NCI-H146 treated with DMSO at 0.1 percent for 48 hours (cell line): Measurements from ENCODE around the gene WNK1.

Experiments used
- DNase-seq: peaks from one replicate; lab custom pipeline; 2025; ENCODE audit not compliant: unreplicated experiment; lab: John Stamatoyannopoulos, UW

WNK1 gene

DNA sequence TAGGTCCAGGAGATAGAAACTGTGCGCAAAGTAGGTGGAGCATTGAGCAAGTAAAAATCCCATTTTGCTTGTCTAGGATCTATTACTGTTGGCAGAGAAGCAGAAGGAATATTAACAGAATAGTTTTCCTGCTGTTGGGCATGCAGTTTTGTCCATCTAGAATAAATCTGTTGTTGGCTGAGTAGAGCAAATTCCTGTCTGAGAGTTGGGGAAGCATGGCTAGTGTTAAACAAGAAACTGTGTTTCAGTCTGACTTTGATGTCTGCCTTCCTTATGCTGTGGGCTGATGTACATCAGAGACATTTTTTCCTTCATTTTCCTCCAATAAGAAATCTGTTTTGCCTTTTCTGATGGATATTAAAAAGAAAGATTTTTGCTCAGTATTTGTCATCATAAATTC, 99.0 kb downstream of the WNK1 start:
- DNase-seq = no peak

DNA sequence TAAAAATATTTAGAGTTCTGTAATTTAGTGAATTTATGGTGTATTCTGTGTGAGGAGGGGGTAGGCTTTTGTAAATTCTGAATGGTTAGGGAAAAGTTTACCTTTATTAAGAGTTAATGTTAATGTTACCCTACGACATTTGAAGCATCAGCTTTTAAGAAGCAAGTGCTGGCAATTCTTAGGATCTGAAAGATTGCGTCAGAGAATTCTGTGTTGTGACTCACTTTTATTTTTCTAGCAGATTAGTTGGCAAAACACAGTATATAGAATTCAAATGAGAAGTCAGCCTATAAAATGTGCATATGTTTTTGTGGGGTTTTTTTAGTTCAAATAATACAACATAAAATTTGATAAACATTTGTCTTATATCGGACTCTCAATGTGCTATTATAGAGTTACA, 99.5 kb downstream of the WNK1 start:
- DNase-seq = no peak

DNA sequence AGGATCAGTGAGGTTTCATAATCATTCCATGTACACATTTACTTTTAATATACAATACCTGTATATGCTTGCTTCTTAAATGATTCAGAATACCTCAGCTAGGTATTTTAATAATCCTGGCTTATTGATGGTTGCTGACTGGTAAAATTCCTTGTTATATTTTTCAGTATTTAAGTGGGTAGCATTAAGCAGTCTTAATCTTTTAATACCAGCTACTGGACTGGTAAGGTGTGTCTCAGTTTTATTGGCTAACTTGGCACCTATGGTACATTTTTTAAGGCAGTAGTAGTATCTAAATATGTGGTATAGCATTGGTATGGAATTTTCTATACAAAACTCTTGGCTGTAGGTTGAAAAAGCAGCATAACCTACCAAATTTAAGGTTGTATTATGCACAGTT, 100.5 kb downstream of the WNK1 start:
- no peak for DNase-seq

DNA sequence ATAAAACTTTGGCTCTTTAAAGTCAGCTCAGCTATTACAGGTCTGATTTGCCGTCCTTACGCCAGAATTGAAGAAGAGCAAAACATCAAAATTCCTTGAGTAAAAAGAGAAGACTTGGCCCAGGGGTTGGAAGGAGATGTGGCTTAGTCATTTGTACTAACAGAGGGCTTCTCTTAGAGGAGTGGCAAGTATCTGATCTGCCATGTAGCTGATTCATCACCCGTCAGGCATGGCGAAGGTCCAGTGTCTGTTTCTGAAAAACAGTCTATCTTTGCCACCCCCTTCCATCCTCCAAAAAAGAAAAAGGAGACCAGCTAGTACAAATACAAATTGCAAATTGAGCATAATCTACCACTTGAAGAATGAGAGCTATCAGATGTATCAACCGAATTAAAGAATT, 105.2 kb downstream of the WNK1 start:
- no peak for DNase-seq

DNA sequence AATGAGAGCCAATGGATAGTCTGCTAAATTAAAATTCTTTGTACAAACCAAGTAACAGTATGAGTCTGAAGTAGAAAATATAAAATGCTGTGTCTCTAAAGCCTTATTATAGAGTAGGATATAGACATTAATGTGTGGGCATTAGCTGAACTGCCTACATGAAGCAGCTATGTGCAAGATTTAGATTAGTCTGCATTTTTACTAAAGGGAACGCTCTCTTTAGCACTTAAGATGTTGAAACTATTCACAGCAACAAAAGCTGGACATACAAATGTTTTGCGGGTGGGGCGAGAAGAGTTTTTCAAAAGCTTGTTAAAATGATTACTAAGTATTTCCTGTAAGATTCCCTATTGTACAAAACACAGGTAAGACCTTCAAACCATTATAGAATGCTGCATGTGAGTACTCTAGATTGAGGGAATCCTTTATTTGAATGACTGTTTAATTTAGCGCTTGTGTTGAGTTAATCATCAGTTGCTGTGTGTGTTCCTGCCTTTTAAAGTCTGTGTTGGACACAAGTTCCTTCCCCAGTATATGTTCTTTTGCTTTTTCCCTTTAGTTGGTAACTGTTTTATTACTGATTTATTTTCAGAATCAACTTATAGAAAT, 110.0 kb downstream of the WNK1 start:
- no peak for DNase-seq

DNA sequence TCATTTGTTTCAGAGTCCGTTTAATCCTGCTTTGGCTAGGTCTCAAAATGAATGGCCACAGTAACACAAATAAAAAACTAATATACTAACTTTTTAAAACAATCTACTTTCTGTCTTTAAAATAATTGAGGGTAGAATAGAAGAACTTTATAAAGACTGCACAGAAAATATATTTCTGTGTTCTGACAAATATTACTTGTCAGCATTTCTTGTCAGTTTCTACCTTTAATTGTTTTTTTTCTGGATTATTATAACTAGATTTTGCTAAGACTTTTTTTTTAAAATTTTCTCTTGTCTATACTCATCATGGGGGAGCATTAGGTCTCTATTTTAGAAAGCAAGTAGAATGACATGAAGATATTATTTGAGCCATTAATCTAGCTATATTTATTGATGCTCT, 110.9 kb downstream of the WNK1 start:
- DNase-seq = no peak

DNA sequence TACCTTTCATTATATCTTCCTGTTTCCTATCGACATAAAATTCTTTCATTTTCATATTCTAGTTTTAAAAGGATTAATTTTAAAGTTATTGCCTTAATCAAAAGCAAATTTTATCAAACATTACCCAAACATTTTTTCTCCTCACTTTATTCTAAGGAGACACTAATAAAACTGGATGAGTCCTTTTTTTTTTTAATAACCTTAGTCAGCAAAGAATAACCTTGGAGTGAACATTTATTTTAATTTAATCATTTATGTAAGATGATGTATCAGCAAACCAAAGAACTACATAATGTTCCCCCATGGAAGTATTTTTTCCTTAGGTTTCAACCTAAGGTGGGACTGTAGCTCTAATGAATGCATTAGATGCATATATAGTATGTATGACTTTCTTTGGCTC, 113.2 kb downstream of the WNK1 start:
- no peak for DNase-seq

DNA sequence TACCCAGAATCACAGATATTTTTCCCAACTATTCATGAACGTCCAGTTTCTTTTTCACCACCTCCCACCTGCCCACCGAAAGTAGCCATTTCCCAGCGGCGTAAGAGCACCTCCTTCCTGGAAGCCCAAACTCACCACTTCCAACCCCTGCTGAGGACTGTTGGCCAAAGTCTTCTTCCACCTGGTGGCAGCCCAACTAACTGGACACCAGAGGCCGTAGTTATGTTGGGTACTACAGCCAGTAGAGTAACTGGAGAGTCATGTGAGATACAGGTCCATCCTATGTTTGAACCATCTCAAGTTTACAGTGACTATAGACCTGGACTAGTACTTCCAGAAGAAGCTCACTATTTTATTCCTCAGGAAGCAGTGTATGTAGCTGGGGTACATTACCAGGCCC, 115.5 kb downstream of the WNK1 start:
- no peak for DNase-seq

DNA sequence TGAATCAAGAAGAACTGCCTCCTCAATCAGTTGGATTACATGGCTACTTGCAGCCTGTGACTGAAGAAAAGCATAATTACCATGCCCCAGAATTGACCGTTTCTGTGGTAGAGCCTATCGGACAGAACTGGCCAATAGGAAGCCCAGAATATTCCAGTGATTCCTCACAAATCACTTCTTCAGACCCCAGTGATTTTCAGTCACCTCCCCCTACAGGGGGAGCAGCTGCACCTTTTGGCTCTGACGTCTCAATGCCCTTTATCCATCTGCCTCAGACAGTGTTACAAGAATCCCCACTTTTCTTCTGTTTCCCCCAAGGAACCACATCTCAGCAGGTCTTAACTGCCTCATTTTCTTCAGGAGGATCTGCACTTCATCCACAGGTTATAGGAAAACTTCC, 116.3 kb downstream of the WNK1 start:
- DNase-seq = no peak

DNA sequence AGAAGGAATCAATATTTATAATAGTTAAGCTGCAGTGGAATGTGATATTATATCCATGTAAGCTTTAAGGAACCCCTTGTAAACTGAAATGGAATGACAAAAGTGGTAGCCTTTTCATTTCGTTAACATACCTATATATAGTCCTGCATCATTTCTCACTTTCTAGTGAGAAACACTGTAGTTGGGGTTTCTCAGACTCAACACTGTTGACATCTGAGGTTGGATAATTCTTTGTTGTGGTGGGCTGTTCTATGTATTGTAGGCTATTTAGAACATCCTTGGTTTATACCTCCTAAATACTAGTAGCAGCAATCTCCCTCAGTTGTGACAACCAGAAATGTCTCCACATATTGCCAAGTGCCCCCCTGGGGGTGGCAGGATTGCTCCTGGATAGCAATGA, 118.0 kb downstream of the WNK1 start:
- DNase-seq = no peak

DNA sequence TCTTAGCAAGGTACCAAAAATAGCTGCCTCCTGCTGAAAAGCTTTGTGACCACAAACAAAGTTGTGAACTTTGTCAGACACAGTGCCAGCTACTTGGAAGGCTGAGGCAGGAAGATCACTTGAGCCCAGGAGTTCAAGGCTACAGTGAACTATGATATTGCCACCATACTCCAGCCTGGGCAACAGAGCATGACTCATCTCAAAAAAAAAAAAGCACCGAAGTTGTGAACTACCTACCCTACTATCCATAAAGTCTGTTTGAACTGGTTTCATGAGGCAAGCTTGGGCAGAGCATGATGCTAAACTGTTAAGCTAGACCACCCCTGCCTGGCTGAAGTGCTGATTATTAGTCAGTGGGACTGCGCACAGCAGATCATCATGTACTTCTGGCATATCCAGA, 121.6 kb downstream of the WNK1 start:
- no peak for DNase-seq

DNA sequence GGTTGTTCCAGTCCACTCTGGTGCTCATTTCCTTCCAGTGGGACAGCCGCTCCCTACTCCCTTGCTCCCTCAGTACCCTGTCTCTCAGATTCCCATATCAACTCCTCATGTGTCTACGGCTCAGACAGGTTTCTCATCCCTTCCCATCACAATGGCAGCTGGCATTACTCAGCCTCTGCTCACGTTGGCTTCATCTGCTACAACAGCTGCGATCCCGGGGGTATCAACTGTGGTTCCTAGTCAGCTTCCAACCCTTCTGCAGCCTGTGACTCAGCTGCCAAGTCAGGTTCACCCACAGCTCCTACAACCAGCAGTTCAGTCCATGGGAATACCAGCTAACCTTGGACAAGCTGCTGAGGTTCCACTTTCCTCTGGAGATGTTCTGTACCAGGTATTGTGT, 127.3 kb downstream of the WNK1 start:
- no peak for DNase-seq

DNA sequence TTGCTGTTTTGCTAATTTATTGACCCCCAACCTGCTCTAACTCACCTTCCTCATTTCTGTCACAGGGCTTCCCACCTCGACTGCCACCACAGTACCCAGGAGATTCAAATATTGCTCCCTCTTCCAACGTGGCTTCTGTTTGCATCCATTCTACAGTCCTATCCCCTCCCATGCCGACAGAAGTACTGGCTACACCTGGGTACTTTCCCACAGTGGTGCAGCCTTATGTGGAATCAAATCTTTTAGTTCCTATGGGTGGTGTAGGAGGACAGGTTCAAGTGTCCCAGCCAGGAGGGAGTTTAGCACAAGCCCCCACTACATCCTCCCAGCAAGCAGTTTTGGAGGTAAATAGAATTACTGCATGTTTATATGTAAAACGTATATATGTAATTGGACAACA, 128.3 kb downstream of the WNK1 start:
- DNase-seq = no peak

DNA sequence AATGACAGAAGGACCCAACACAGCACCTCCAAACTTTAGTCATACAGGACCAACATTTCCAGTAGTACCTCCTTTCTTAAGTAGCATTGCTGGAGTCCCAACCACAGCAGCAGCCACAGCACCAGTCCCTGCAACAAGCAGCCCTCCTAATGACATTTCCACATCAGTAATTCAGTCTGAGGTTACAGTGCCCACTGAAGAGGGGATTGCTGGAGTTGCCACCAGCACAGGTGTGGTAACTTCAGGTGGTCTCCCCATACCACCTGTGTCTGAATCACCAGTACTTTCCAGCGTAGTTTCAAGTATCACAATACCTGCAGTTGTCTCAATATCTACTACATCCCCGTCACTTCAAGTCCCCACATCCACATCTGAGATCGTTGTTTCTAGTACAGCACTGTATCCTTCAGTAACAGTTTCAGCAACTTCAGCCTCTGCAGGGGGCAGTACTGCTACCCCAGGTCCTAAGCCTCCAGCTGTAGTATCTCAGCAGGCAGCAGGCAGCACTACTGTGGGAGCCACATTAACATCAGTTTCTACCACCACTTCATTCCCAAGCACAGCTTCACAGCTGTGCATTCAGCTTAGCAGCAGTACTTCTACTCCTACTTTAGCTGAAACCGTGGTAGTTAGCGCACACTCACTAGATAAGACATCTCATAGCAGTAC, 132.5 kb downstream of the WNK1 start:
- no peak for DNase-seq

DNA sequence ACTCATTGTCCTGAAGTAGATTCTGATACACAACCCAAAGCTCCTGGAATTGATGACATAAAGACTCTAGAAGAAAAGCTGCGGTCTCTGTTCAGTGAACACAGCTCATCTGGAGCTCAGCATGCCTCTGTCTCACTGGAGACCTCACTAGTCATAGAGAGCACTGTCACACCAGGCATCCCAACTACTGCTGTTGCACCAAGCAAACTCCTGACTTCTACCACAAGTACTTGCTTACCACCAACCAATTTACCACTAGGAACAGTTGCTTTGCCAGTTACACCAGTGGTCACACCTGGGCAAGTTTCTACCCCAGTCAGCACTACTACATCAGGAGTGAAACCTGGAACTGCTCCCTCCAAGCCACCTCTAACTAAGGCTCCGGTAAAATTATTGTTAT, 133.3 kb downstream of the WNK1 start:
- DNase-seq = no peak

DNA sequence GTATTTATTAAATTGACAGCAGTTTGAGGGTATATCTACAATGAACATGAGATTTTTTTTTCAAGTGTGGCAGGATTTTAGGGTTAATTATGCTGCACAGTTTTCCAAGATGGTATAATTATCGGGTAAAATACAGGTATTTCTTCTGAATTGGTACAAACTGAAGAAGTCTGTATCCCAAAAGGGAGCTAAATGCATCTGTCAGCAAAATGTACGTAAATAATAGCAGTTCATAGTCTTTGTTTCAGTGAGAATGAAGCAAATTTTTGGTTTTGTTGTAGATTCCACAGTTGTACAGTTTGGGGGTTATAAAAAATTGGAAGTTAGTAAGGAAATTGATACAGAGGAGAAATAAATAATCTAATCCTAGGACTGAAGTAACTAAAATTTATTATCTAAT, 133.8 kb downstream of the WNK1 start:
- no peak for DNase-seq

DNA sequence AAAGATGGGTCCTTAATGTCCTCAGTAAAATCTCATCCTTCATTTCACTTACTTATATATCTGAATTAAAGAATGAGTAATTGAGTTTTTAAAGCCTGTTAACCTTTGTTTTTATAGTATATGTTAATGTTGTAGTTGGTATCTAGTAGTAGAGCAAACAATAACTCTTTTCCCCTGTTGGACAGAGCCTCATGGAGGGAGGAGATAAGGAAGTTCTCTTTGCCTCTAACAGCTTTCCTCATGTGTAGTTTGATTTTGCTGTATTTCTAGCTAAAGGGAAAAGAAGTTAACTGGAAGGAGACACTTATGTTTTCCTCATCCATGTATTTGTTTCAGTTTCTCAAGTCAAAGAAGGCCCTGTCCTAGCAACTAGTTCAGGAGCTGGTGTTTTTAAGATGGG, 141.8 kb downstream of the WNK1 start:
- no peak for DNase-seq

DNA sequence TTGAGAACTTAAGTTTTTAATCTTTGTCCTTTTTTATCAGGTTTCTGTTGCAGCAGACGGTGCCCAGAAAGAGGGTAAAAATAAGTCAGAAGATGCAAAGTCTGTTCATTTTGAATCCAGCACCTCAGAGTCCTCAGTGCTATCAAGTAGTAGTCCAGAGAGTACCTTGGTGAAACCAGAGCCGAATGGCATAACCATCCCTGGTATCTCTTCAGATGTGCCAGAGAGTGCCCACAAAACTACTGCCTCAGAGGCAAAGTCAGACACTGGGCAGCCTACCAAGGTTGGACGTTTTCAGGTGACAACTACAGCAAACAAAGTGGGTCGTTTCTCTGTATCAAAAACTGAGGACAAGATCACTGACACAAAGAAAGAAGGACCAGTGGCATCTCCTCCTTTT, 143.7 kb downstream of the WNK1 start:
- DNase-seq = no peak

DNA sequence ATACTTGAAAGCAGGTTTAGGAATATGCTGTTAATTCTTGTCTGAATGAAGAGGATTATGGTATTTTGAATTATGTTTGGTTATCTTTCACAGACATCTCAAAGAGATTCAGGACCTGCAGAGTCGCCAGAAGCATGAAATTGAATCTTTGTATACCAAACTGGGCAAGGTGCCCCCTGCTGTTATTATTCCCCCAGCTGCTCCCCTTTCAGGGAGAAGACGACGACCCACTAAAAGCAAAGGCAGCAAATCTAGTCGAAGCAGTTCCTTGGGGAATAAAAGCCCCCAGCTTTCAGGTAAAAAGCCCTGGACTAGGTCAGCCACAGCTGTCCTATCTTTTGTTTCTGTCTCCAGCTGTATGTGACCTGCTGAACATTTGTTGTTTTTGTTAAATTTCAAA, 145.0 kb downstream of the WNK1 start:
- no peak for DNase-seq

DNA sequence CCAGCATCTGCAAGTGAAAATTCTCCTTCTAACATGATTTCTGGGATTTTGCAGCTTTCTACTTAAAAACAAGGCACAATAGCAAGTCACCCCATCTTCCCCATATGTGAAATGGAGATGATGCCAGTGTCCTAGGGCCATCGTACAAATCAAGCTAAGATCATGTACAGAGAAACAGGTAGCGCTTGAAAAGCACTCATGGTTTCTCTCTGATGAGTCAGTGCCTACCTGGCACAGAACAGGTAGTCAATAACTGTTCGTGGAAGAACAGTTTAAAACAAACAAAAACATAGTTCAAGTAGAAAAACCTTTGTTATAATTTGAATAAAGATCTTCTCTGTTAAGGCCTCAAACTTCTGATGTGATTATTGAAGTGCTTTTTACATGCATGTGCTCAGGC, 150.2 kb downstream of the WNK1 start:
- DNase-seq = no peak

DNA sequence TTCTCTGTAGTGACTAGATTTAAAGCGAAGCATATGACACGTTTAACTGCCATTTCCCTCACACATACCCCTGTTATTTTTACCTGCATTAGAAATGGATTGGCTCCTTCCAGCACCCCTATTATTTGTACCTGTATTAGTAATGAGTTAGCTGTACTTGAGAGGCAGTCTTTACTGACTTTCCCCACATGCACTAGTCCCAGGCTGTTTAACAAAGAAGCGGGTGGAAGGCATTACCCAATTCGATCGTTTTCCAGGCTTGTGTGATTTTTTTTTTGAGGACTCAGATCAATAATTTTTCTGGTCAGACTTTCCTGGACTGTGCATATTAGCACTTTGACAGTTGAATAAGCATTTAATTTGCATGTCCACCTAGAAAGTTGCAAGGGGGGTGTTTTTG, 150.7 kb downstream of the WNK1 start:
- DNase-seq = no peak

DNA sequence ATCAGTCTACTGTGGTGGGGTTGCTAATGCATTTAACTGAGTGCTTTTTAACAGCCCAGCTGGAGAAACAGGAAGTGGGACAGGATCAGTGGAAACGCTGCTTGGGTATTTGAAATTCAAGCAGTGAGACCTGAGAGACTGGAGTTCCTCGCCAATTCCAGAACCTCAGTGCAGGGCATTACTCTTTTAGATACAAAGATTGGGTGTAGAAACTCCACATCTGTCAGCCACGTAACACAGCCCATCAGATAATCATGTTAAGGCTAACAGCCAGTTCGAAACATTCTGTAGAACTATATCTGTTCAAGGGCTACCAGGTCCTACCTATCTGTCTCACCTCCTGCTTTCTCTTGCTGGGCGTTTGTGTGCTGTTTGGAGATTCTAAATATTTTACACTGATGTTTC, 151.6 kb downstream of the WNK1 start:
- no peak for DNase-seq

DNA sequence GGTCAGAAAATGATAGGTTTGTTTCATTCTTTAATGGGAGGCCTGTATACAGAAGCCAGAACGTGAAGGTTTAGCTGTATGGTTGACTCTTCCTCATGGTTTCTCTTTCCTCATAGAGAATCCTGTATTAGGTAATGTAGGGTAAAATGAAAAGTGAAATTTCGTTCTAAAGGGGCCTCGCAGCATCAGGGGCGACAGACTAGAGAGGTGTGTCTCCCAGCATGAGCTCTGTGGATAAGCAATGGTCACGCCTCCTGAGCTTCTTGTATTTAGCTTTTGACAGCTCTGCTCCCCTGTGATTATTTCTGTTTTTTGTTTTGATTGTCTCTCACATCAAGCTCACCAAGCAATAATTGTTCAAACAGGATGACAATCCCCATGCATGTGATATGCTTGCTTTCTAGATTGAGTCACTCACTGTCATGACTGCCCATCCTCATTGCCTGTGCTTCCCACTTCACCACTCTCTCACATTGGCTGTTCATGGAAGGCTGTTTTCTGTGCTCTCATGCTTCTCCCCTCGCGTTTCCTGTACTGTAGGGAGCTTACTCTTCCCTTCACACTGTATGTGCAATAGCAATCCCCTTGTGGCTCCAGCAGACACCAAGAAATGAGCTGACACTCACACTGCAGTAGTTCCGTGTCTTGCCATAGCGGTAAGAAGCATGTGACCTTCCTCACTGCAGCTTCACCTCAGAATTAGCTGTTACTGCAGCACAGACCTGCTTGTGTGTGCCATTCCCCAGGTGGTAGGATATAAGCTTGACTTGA, 153.1 kb downstream of the WNK1 start:
- no peak for DNase-seq
